SK-N-SH (cell line): Measurements from ENCODE around the gene IFNL1. TPM values are rescaled to one million over a fixed set of nuclear protein-coding genes. Genes with fewer than 3 reads are reported as not detected.

Experiments
- CTCF ChIA-PET: fragments of 300-600, 350-600 bp; formaldehyde crosslinking; extraction: SDS; loops from one replicate; lab custom pipeline; 2021; lab: Yijun Ruan, JAX
- POLR2A ChIA-PET: fragments of 350-600 bp; sonication (Branson Sonifier 250); formaldehyde crosslinking; extraction: SDS; loops from one replicate; lab custom pipeline; 2020; ENCODE audit warnings: antibody characterized with exemption, inconsistent platforms; lab: Yijun Ruan, JAX
- DNase-seq: peaks from one replicate; pipeline ENCODE4 v3.0.0; 2012
- H2AFZ ChIP-seq: fragments of 200-600 bp; sonication (generic); 2 replicates; pipeline ENCODE4 v1.8.1; 2016; ENCODE audit warnings: antibody characterized with exemption, mild to moderate bottlenecking, low read depth
- H3F3A ChIP-seq: fragments of 200-600 bp; sonication (generic); replicated peaks from 2 replicates; pipeline ENCODE3; 2016; ENCODE audit warnings: antibody characterized with exemption, mild to moderate bottlenecking; ENCODE audit not compliant: insufficient read depth
- H3K27ac ChIP-seq, 2 experiments: fragments of 200-500 bp in 1 of 2; fragments of 200-600 bp in 1 of 2; sonication (Bioruptor generic) in 1 of 2; sonication (generic), shearing (Covaris generic) in 1 of 2; 2 replicates each; pipeline versions ENCODE4 v1.5.1 to v1.6.1; 2014 to 2016; ENCODE audit warnings: low read depth in 2 of 2, inconsistent platforms in 1 of 2, low read length in 1 of 2, mild to moderate bottlenecking in 1 of 2, mixed read lengths in 1 of 2
- H3K27me3 ChIP-seq: fragments of 200-600 bp; sonication (generic), shearing (Covaris generic); 2 replicates; pipeline ENCODE4 v1.6.1; 2016; ENCODE audit warnings: mixed run types; ENCODE audit not compliant: insufficient read depth
- H3K36me3 ChIP-seq, 2 experiments: fragments of 200-500 bp in 1 of 2; fragments of 200-600 bp in 1 of 2; sonication (Bioruptor generic) in 1 of 2; sonication (generic) in 1 of 2; replicated peaks in 1 of 2; 2 replicates each; pipeline versions ENCODE3 to v1.5.1; 2014 to 2016; ENCODE audit warnings: low read length in 1 of 2, mild to moderate bottlenecking in 1 of 2; ENCODE audit not compliant: insufficient read depth in 2 of 2, control insufficient read depth in 1 of 2
- H3K4me1 ChIP-seq, 2 experiments: fragments of 200-500 bp in 1 of 2; fragments of 200-600 bp in 1 of 2; sonication (Bioruptor generic) in 1 of 2; sonication (generic), shearing (Covaris generic) in 1 of 2; 2 replicates each; pipeline versions ENCODE4 v1.5.1 to v1.6.1; 2014 to 2016; ENCODE audit warnings: low read depth in 1 of 2, low read length in 1 of 2, mixed run types in 1 of 2; ENCODE audit not compliant: insufficient read depth in 2 of 2, control insufficient read depth in 1 of 2
- H3K4me2 ChIP-seq: fragments of 200-600 bp; sonication (generic), shearing (Covaris generic); 2 replicates; pipeline ENCODE4 v1.6.1; 2017; ENCODE audit warnings: mixed run types
- H3K4me3 ChIP-seq, 2 experiments: fragments of 200-500 bp in 1 of 2; fragments of 200-600 bp in 1 of 2; sonication (Bioruptor generic) in 1 of 2; sonication (generic), shearing (Covaris generic) in 1 of 2; 2 replicates each; pipeline versions ENCODE4 v1.5.1 to v1.8.1; 2014 to 2016; ENCODE audit warnings: low read depth in 2 of 2, inconsistent platforms in 1 of 2, low read length in 1 of 2, mild to moderate bottlenecking in 1 of 2, mixed read lengths in 1 of 2, moderate library complexity in 1 of 2
- H3K79me2 ChIP-seq: fragments of 200-600 bp; sonication (generic); 2 replicates; pipeline ENCODE4 v1.8.1; 2017; ENCODE audit warnings: mild to moderate bottlenecking; ENCODE audit not compliant: insufficient read depth
- H3K9ac ChIP-seq: fragments of 200-600 bp; sonication (generic); 2 replicates; pipeline ENCODE4 v1.6.1; 2017; ENCODE audit warnings: mixed run types
- H3K9me2 ChIP-seq: fragments of 200-600 bp; sonication (generic); 2 replicates; pipeline ENCODE4 v1.6.1; 2017; ENCODE audit warnings: mixed run types
- H3K9me3 ChIP-seq: fragments of 200-600 bp; sonication (generic); 2 replicates; pipeline ENCODE4 v1.6.1; 2017; ENCODE audit warnings: mixed run types, mild to moderate bottlenecking, moderate library complexity
- H4K20me1 ChIP-seq: fragments of 200-600 bp; sonication (generic); 2 replicates; pipeline ENCODE4 v1.6.1; 2017; ENCODE audit warnings: mild to moderate bottlenecking, mixed run types; ENCODE audit not compliant: insufficient read depth
- CTCF ChIP-seq: fragments of 200-600 bp; sonication (generic); IDR thresholded peaks from 2 replicates; pipeline ENCODE4 v1.6.1; 2017; ENCODE audit warnings: antibody characterized with exemption, mild to moderate bottlenecking, moderate library complexity
- FOSL2 ChIP-seq: IDR thresholded peaks from 2 replicates; pipeline ENCODE4 v1.4.0; 2012; ENCODE audit warnings: low read depth, mild to moderate bottlenecking, moderate library complexity, borderline replicate concordance
- FOXJ3 ChIP-seq: sonication (generic); formaldehyde crosslinking; IDR thresholded peaks from 2 replicates; pipeline ENCODE4 v1.5.1; 2020; ENCODE audit warnings: mild to moderate bottlenecking, missing genetic modification reagents
- FOXM1 ChIP-seq: IDR thresholded peaks from 2 replicates; pipeline ENCODE4 v1.4.0; 2012; ENCODE audit warnings: low read depth, mild to moderate bottlenecking
- GATA2 ChIP-seq: sonication (generic); formaldehyde crosslinking; IDR thresholded peaks from 2 replicates; pipeline ENCODE4 v1.5.0; 2020; ENCODE audit warnings: mild to moderate bottlenecking, missing genetic modification reagents
- JUND ChIP-seq: IDR thresholded peaks from 2 replicates; pipeline ENCODE4 v1.4.0; 2012
- MXI1 ChIP-seq: IDR thresholded peaks from 2 replicates; pipeline ENCODE4 v1.6.1; 2012; ENCODE audit warnings: mild to moderate bottlenecking, low read depth, low read length, improper control_type of control experiment
- NFIC ChIP-seq: IDR thresholded peaks from 2 replicates; pipeline ENCODE4 v1.4.0; 2012; ENCODE audit warnings: borderline replicate concordance
- NRF1 ChIP-seq: IDR thresholded peaks from 2 replicates; pipeline ENCODE4 v1.6.1; 2012; ENCODE audit warnings: low read depth, mild to moderate bottlenecking, low read length
- PBX3 ChIP-seq: IDR thresholded peaks from 2 replicates; pipeline ENCODE4; 2012
- POLR2AphosphoS5 ChIP-seq: IDR thresholded peaks from 2 replicates; pipeline ENCODE4 v1.6.1; 2012; ENCODE audit warnings: low read depth, low read length
- RAD21 ChIP-seq: IDR thresholded peaks from 2 replicates; pipeline ENCODE4 v1.6.1; 2012; ENCODE audit warnings: mild to moderate bottlenecking, low read length
- SIN3A ChIP-seq: IDR thresholded peaks from 2 replicates; pipeline ENCODE4 v1.6.1; 2012; ENCODE audit warnings: low read depth, mild to moderate bottlenecking, low read length, moderate library complexity, borderline replicate concordance
- SMC3 ChIP-seq: IDR thresholded peaks from 2 replicates; pipeline ENCODE4 v1.6.1; 2012; ENCODE audit warnings: low read depth, low read length, improper control_type of control experiment
- TAF1 ChIP-seq: IDR thresholded peaks from 2 replicates; pipeline ENCODE4 v1.6.1; 2012; ENCODE audit warnings: low read depth, mild to moderate bottlenecking, low read length, moderate library complexity, borderline replicate concordance
- USF1 ChIP-seq: IDR thresholded peaks from 2 replicates; pipeline ENCODE4 v1.4.0; 2012; ENCODE audit warnings: low read depth, borderline replicate concordance
- YY1 ChIP-seq: IDR thresholded peaks from 2 replicates; pipeline ENCODE4 v1.4.0; 2012; ENCODE audit warnings: low read depth, mild to moderate bottlenecking
- WGBS: methylation state at CpG from one replicate; pipeline ENCODE4 v1.1.6; 2017; ENCODE audit warnings: low lambda C conversion rate; 5-methylcytosine and 5-hydroxymethylcytosine counted together
- polyA plus RNA-seq, 3 experiments: library from polyadenylated mRNA; depleted of rRNA; stranded (reverse); fragments of >200 nt; gene quantifications; 2 replicates each; pipeline ENCODE4 v1.2.3, GENCODE V29; 2012
- TF ChIP-seq, protein P1 (sequence below): IDR thresholded peaks from 2 replicates; pipeline ENCODE4 v1.4.0; 2012; ENCODE audit warnings: low read depth

The IFNL1 gene
- polyA plus RNA-seq, 1 of the 3 experiments (the other 2 are of a cell fraction) = not detected

- no peak overlapping the region for H2AFZ ChIP-seq
- H3K4me3 ChIP-seq = no peak overlapping the region
- peaks cover 0 to 3% of the 10 kb centered on the region in 2 experiments; a peak in 1 of 4 replicates for H3K4me1 ChIP-seq
- no peaks in the 10 kb centered on the region for H3K79me2 ChIP-seq
- H3K27ac ChIP-seq = no peak overlapping the region
- no peak overlapping the region for H3K4me2 ChIP-seq
- no peaks in the 10 kb centered on the region for H3K9me2 ChIP-seq
- no peaks in the 10 kb centered on the region for H3F3A ChIP-seq
- H3K36me3 ChIP-seq = no peaks in the 10 kb centered on the region
- no peaks in the 10 kb centered on the region for H4K20me1 ChIP-seq
- CTCF ChIA-PET = interaction anchor here (1.6 kb wide), 1 partner anchor 20 kb away, joined by 3 read pairs; no protein-coding TSS in a partner anchor
- TF ChIP-seq POLR2AphosphoS5 (no peak), FOXJ3 (CRISPR knock-in tag) (no peak), FOXM1 (no peak), FOSL2 (no peak), NFIC (no peak), TAF1 (no peak), JUND (no peak), USF1 (no peak), NRF1 (no peak), SMC3 (no peak), PBX3 (no peak), GATA2 (CRISPR knock-in tag) (no peak), SIN3A (no peak), CTCF (no peak), MXI1 (no peak), RAD21 (no peak), YY1 (no peak)
- TF ChIP-seq, protein P1, sequence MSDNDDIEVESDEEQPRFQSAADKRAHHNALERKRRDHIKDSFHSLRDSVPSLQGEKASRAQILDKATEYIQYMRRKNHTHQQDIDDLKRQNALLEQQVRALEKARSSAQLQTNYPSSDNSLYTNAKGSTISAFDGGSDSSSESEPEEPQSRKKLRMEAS = no peak
- H3K9ac ChIP-seq = no peak overlapping the region
- 66% methylated on average over 5 of the region's 5 CpGs for whole genome bisulfite sequencing
- H3K9me3 ChIP-seq = no peaks in the 10 kb centered on the region
- POLR2A ChIA-PET = no interaction called here
- H3K27me3 ChIP-seq = peaks cover 4% of the 10 kb centered on the region; the same call in 1 of the 2 replicates
- no peak for DNase-seq
These were observed 45.1 kb upstream of the IFNL1 start for GRCh38 chr19:39251081-39251480.
